ENCODE measurements around the gene VWF. TPM values are rescaled to one million over a fixed set of nuclear protein-coding genes. Genes with fewer than 3 reads are reported as not detected.

VWF gene
- total RNA-seq, 4 donors from 2014 or later = 21.1 to 92.5 (median 49.7) TPM

GRCh38 chr12:5900076-5900475, 224.4 kb downstream of the VWF start:
- intact Hi-C loops (cut with DNase I) = no loop called here
- H3K9me3 ChIP-seq = no peaks in the 10 kb centered on the region
- H3K36me3 ChIP-seq = no peaks in the 10 kb centered on the region
- no peak overlapping the region for H3K27ac ChIP-seq
- 37 to 66% methylated on average over 2 to 4 of the region's 4 CpGs for WGBS, 2 donors
- no peak for TF ChIP-seq CTCF (IDR thresholded peaks at IDR 0.05)
- TF ChIP-seq POLR2A (IDR thresholded peaks at IDR 0.05) = no peak
- DNase-seq = no peak
- H3K4me1 ChIP-seq = no peaks in the 10 kb centered on the region
- peaks cover 0 to 41% (median 0%) of the 10 kb centered on the region in 4 donors for H3K27me3 ChIP-seq
- no peak overlapping the region for H3K4me3 ChIP-seq

- intact Hi-C loops (cut with DNase I) = no loop called here
- Histone ChIP-seq H3K4me1 (no peaks in the 10 kb centered on the region), H3K4me3 (no peak overlapping the region), H3K27me3 (peaks cover 0 to 41% (median 0%) of the 10 kb centered on the region in 4 donors), H3K27ac (no peak overlapping the region), H3K9me3 (no peaks in the 10 kb centered on the region), H3K36me3 (no peaks in the 10 kb centered on the region)
- TF ChIP-seq CTCF (IDR thresholded peaks at IDR 0.05) = no peak
- TF ChIP-seq POLR2A (IDR thresholded peaks at IDR 0.05) = no peak
- no peak for DNase-seq
- WGBS, 2 donors = 77 to 79% methylated on average over 2 of the region's 3 CpGs
These were observed 224.8 kb downstream of the VWF start for GRCh38 chr12:5899675-5900074.

GRCh38 chr12:5898874-5899273, 225.6 kb downstream of the VWF start:
- intact Hi-C loops (cut with DNase I) = no loop called here
- 78 to 79% methylated on average over 3 of the region's 3 CpGs for WGBS, 2 donors
- H3K9me3 ChIP-seq = no peaks in the 10 kb centered on the region
- no peaks in the 10 kb centered on the region for H3K36me3 ChIP-seq
- H3K4me3 ChIP-seq = no peak overlapping the region
- DNase-seq = no peak
- peaks cover 0 to 41% (median 0%) of the 10 kb centered on the region in 4 donors for H3K27me3 ChIP-seq
- TF ChIP-seq CTCF (IDR thresholded peaks at IDR 0.05) (no peak), POLR2A (IDR thresholded peaks at IDR 0.05) (no peak)
- no peaks in the 10 kb centered on the region for H3K4me1 ChIP-seq
- H3K27ac ChIP-seq = no peak overlapping the region

Small RNA genes within 50 kb of the gene (small RNA-seq; reads per million reads assigned to genes)
- 0 reads per million in 4 donors for gene RN7SL69P

Other genes with a start within 250 kb of the VWF start
- gene ANO2, start 179.4 kb downstream of the VWF start, total RNA-seq = 10 to 100 TPM in 1 of 4 donors, 1 to 10 TPM in 2, under 1 TPM in 1; 0.49 to 11.8 (median 3.1) TPM
- 1,000 to 10,000 TPM in 1 of 4 donors, 100 to 1,000 TPM in 3; 464 to 1,007 (median 773) TPM for gene CD9, start 75.7 kb upstream of the VWF start, total RNA-seq
- 10 to 100 TPM; 13.9 to 61.7 (median 29.2) TPM for gene PLEKHG6, start 186.0 kb upstream of the VWF start, total RNA-seq
- 100 to 1,000 TPM; 121 to 190 (median 134) TPM for gene TNFRSF1A, start 217.4 kb upstream of the VWF start, total RNA-seq